SK-N-SH treated with all-trans-retinoic acid at 6 μM for 48 hours (cell line): ENCODE data around the gene CHST9.

Source experiments
- CSDC2 ChIP-seq: fragments of 250-450 bp; sonication (Bioruptor Pico); IDR thresholded peaks from 2 replicates; pipeline ENCODE4 v1.5.0; 2020; ENCODE audit warnings: mild to moderate bottlenecking, moderate library complexity
- OSR1 ChIP-seq: fragments of 250-450 bp; sonication (Bioruptor Pico); IDR thresholded peaks from 2 replicates; pipeline ENCODE4 v1.8.0; 2022; ENCODE audit warnings: moderate library complexity, mild to moderate bottlenecking, inconsistent platforms
- PATZ1 ChIP-seq: fragments of 250-450 bp; sonication (Bioruptor Pico); IDR thresholded peaks from 2 replicates; pipeline ENCODE4 v1.8.0; 2020; ENCODE audit warnings: mild to moderate bottlenecking, moderate library complexity, borderline replicate concordance
- POU6F1 ChIP-seq: fragments of 250-450 bp; sonication (Bioruptor Pico); IDR thresholded peaks from 2 replicates; pipeline ENCODE4 v1.8.0; 2021; ENCODE audit warnings: low read depth, mild to moderate bottlenecking, moderate library complexity, borderline replicate concordance
- SNAI2 ChIP-seq: fragments of 250-450 bp; sonication (Bioruptor Pico); IDR thresholded peaks from 2 replicates; pipeline ENCODE4 v1.5.0; 2020; ENCODE audit warnings: mild to moderate bottlenecking, moderate library complexity
- ZNF565 ChIP-seq: fragments of 450-650 bp; formaldehyde crosslinking; conservative IDR thresholded peaks from 2 replicates; pipeline ENCODE4 v1.5.0; 2020; ENCODE audit warnings: low read depth, mild to moderate bottlenecking, moderate library complexity

- TF ChIP-seq POU6F1 (CRISPR knock-in tag) (no peak), OSR1 (no peak), PATZ1 (CRISPR knock-in tag) (no peak), SNAI2 (CRISPR knock-in tag) (no peak), ZNF565 (CRISPR knock-in tag) (no peak), CSDC2 (CRISPR knock-in tag) (no peak)
These were observed 38.6 kb upstream of the CHST9 start for GRCh38 chr18:27223526-27224291.
